Fibroblast of lung (primary cell): Measurements from ENCODE around the gene ZNF219. TPM values are rescaled to one million over a fixed set of nuclear protein-coding genes. Genes with fewer than 3 reads are reported as not detected.

Source experiments
- DNase-seq, 2 donors: peaks; one replicate each; pipeline versions ENCODE4 v3.0.0 to v3.0.0-alpha.2; 2010; ENCODE audit warnings: low read depth in 2 of 2
- H2AFZ ChIP-seq: 2 replicates; pipeline ENCODE4 v1.5.1; 2012; ENCODE audit warnings: low read length, control low read depth, inconsistent platforms
- H3K27ac ChIP-seq: 2 replicates; pipeline ENCODE4 v1.5.1; 2011; ENCODE audit warnings: low read length, control low read depth; ENCODE audit not compliant: insufficient read depth
- H3K27me3 ChIP-seq: 2 replicates; pipeline ENCODE4 v1.5.1; 2011; ENCODE audit warnings: mild to moderate bottlenecking, low read length; ENCODE audit not compliant: control insufficient read depth, insufficient read depth
- H3K36me3 ChIP-seq: 2 replicates; pipeline ENCODE4 v1.5.1; 2011; ENCODE audit warnings: low read length; ENCODE audit not compliant: control insufficient read depth, insufficient read depth
- H3K4me1 ChIP-seq: 2 replicates; pipeline ENCODE4 v1.5.1; 2011; ENCODE audit warnings: low read length; ENCODE audit not compliant: control insufficient read depth, insufficient read depth; ENCODE audit errors: extremely low read depth
- H3K4me2 ChIP-seq: 2 replicates; pipeline ENCODE4 v1.5.1; 2011; ENCODE audit warnings: low read length, control low read depth; ENCODE audit not compliant: insufficient read depth; ENCODE audit errors: extremely low read depth
- H3K4me3 ChIP-seq, 4 experiments: fragments of 200-600 bp in 1 of 4; sonication (generic) in 1 of 4; replicated peaks in 1 of 4; 2 replicates each; pipeline ENCODE4 v1.5.1; 2011 to 2016; ENCODE audit warnings: low read length in 4 of 4, low read depth in 3 of 4, mild to moderate bottlenecking in 3 of 4, control low read depth in 2 of 4, inconsistent platforms in 1 of 4, mixed read lengths in 1 of 4; ENCODE audit not compliant: insufficient read depth in 1 of 4; ENCODE audit errors: control extremely low read depth in 1 of 4
- H3K79me2 ChIP-seq: 2 replicates; pipeline ENCODE4 v1.5.1; 2012; ENCODE audit warnings: mild to moderate bottlenecking, low read length, inconsistent platforms; ENCODE audit not compliant: control insufficient read depth, insufficient read depth
- H3K9ac ChIP-seq: 2 replicates; pipeline ENCODE4 v1.5.1; 2011; ENCODE audit warnings: mild to moderate bottlenecking, low read length, control low read depth; ENCODE audit not compliant: insufficient read depth
- H3K9me3 ChIP-seq: 2 replicates; pipeline ENCODE4 v1.5.1; 2012; ENCODE audit warnings: low read depth, low read length; ENCODE audit not compliant: control insufficient read depth, insufficient read depth
- H4K20me1 ChIP-seq: 2 replicates; pipeline ENCODE4 v1.5.1; 2011; ENCODE audit warnings: low read length; ENCODE audit not compliant: control insufficient read depth, insufficient read depth; ENCODE audit errors: extremely low read depth
- CTCF ChIP-seq, 2 donors: IDR thresholded peaks in 1 of 2; conservative IDR thresholded peaks in 1 of 2; 1 replicate in 1 of 2; 2 replicates in 1 of 2; pipeline ENCODE4 v1.5.1; 2011 to 2012; ENCODE audit warnings: low read length in 2 of 2, control low read depth in 1 of 2, inconsistent platforms in 1 of 2, low read depth in 1 of 2, mild to moderate bottlenecking in 1 of 2
- EZH2 ChIP-seq: IDR thresholded peaks from 2 replicates; pipeline ENCODE4 v1.5.1; 2012; ENCODE audit warnings: low read length, control low read depth, mild to moderate bottlenecking; ENCODE audit errors: missing control alignments
- polyA plus RNA-seq, 2 donors: library from polyadenylated mRNA; depleted of rRNA in 1 of 2; stranded (reverse) in 1 of 2; unstranded in 1 of 2; fragments of >200 nt; gene quantifications; 2 replicates each; pipeline ENCODE4 v1.2.1, GENCODE V29; 2011 to 2012; ENCODE audit warnings: missing spikeins in 1 of 2
- total RNA-seq: library from RNA; depleted of rRNA; stranded (reverse); fragments of >200 nt; gene quantifications from 2 replicates; pipeline ENCODE4 v1.2.1, GENCODE V29; 2014

ZNF219 gene
- total and polyA plus RNA-seq, 2 donors (not counting 1 experiment from before 2014, with no cell fraction given), result 2.2 to 4.6 TPM

GRCh38 chr14:21093018-21093417 is 5.4 kb downstream of the ZNF219 start:
- no peak overlapping the region for H3K4me3 ChIP-seq
- H3K4me2 ChIP-seq, result no peak overlapping the region
- no peak overlapping the region for H3K9ac ChIP-seq
- H3K4me1 ChIP-seq, result peaks cover 3% of the 10 kb centered on the region
- no peak for DNase-seq
- H3K36me3 ChIP-seq, result peaks cover 6% of the 10 kb centered on the region
- no peaks in the 10 kb centered on the region for H3K27me3 ChIP-seq
- H4K20me1 ChIP-seq, result no peaks in the 10 kb centered on the region
- no peaks in the 10 kb centered on the region for H3K79me2 ChIP-seq
- H2AFZ ChIP-seq, result no peak overlapping the region
- no peak for TF ChIP-seq CTCF (conservative IDR thresholded peaks at IDR 0.05 in 1 of 2, IDR thresholded peaks at IDR 0.05 in 1 of 2; ENCODE audit: low read depth in 1 of 2, low read length in 2 of 2)
- TF ChIP-seq EZH2, result no peak
- no peak overlapping the region for H3K27ac ChIP-seq
- no peaks in the 10 kb centered on the region for H3K9me3 ChIP-seq

DNA sequence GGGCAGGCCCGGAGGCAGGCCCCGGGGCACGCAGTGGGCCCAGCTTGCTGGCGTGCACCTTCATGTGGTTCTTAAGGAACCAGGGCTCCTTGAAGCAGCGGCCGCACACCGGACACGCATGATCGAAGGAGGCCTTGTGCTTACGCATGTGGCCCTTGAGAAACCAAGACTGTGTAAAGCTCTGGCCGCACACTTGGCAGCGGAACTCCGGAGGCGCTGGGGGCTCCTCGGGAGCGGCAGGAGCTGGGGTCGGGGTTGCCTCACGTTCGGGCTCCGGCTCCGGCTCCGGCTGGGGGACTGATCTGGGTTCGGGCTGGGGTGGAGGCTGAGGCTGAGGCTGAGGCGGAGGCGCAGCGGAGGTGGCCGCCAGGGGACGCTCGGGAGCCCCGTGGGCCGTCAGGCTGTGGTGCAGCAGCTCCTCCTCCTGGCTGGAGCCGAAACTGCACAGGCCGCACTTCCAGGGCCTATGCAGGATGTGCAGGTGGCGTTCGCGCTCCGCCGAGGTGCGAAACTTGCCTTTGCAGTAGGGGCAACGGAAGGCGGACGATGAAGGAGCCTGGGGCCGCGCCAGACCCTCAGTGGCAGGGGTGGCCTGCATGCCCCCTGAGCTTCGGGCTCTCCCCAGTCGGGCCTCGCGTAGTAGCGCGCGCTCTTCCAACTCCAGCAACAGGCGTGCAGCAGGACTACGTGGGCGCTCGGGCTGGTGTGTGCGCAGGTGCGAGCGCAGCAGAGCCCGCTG is 6.0 kb downstream of the ZNF219 start:
- peak; percentile 100 for TF ChIP-seq CTCF (conservative IDR thresholded peaks at IDR 0.05 in 1 of 2, IDR thresholded peaks at IDR 0.05 in 1 of 2; ENCODE audit: low read depth in 1 of 2, low read length in 2 of 2)
- no peak for TF ChIP-seq EZH2
- Histone ChIP-seq H3K4me1 (peaks cover 6% of the 10 kb centered on the region), H3K27ac (peak overlapping the region; percentile 5), H3K4me2 (no peak overlapping the region), H3K9me3 (no peaks in the 10 kb centered on the region), H3K36me3 (peaks cover 6% of the 10 kb centered on the region), H3K9ac (no peak overlapping the region), H4K20me1 (no peaks in the 10 kb centered on the region), H3K27me3 (no peaks in the 10 kb centered on the region), H2AFZ (no peak overlapping the region), H3K4me3 (no peak overlapping the region), H3K79me2 (no peaks in the 10 kb centered on the region)
- peak; percentile 49 to 70 for DNase-seq

DNA sequence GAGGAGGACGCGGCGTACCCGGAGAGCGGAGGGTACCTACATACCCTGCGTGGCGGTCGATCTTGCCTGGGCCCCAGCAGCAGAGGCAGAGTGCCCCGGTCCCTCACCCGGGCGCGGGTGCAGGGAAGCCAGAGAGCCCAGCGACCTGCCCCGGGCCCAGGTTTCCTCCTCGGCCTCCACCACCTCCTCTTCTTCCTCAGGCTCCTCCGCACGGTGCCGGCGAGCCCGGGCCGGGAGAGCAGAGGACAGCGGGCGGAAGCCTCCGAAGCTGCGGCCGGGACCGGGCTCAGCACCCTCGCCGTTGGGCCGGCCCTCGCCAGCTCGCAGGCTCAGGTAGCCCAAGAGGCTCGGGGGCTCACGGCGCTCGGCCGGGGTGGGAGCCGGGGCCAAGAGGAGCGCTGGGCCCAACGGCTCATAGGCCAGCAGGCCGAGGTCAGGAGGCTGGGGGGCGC is 6.6 kb downstream of the ZNF219 start:
- Histone ChIP-seq H3K9ac (no peak overlapping the region), H3K27ac (peak overlapping the region; percentile 5), H3K4me1 (peaks cover 10% of the 10 kb centered on the region), H3K4me2 (no peak overlapping the region), H3K27me3 (no peaks in the 10 kb centered on the region), H3K79me2 (no peaks in the 10 kb centered on the region), H3K4me3 (no peak overlapping the region), H4K20me1 (no peaks in the 10 kb centered on the region), H2AFZ (no peak overlapping the region), H3K9me3 (no peaks in the 10 kb centered on the region), H3K36me3 (peaks cover 6% of the 10 kb centered on the region)
- TF ChIP-seq EZH2 (no peak), CTCF (conservative IDR thresholded peaks at IDR 0.05 in 1 of 2, IDR thresholded peaks at IDR 0.05 in 1 of 2; ENCODE audit: low read depth in 1 of 2, low read length in 2 of 2) (no peak)
- DNase-seq, result no peak
